ENCODE data around the gene CDH19. TPM values are rescaled to one million over a fixed set of nuclear protein-coding genes. Genes with fewer than 3 reads are reported as not detected.
A peak's percentile ranks its signal among the peaks of the same experiment; 100 is the strongest.
"Not testable (repeated sequence)": the region's sequence is repeated elsewhere in the genome, so short reads cannot be mapped to it uniquely, and the experiment has no call there.

Gene CDH19
- total RNA-seq, 1 donor from 2014 or later = 18.4 TPM

DNA sequence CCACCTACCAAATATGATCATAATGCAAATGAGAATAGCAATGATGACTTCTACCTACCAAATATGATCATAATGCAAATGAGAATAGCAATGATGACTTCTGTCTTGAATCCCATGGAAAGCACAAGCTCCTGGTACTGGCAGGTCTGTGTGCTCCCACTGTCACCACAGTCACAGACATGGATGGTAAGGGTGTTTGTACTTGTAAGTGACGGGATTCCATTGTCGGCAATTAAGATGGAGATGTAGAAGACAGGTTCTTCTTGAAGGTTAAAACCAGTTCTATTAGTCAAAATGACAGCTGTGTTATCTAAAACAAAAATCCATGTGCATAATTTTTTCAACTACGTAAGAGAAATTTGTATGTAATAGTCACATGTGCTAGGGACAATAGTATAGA lies 95.0 kb downstream of the CDH19 start:
- intact Hi-C loops (cut with DNase I) = no loop called here
- DNase-seq = no peak
- no peak for ATAC-seq (ENCODE audit: poor library complexity)

DNA sequence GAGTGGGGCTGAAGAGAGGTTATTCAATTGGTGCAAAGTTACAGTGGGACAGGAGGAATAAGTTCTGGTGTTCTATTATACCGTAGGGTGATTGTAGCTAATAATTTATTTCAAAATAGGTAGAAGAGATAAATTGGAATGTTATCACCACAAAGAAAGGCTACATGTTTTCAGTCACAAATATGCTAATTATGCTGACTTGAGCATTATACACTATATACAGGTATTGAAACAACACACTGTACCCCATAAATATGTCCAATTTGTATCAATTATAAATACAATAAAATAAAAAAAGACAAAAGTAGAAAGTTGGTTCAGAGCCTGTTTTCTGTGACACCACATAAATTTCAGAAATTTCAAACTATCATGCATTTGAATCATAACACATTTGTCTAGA lies 97.7 kb downstream of the CDH19 start:
- no peak for ATAC-seq (ENCODE audit: poor library complexity)
- intact Hi-C loops (cut with DNase I) = no loop called here
- DNase-seq = no peak

- no peak for ATAC-seq (ENCODE audit: poor library complexity)
- intact Hi-C loops (cut with DNase I) = no loop called here
- no peak for DNase-seq
These were observed 106.5 kb downstream of the CDH19 start for GRCh38 chr18:66497351-66497750.

DNA sequence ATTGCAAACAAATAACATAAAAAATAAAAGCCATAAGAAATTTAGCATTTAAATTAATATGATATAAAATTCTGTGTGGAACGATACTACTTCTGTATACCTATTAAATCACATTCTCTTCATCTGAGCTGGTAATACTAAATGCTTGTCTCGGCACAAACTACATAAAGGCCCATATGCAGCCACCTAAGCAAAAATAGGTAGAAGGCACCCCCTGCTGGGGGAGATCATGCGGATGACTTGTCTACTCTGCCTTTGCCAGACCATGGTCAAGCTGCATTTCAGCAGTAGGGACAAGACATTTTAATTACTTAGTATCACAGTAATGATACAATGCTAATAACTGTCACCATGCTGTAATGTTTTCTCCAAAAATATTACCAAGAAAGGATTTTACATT lies 108.0 kb downstream of the CDH19 start:
- peak; percentile 44 for DNase-seq
- peak; percentile 51 for ATAC-seq (ENCODE audit: poor library complexity)
- intact Hi-C loops (cut with DNase I) = no loop called here

GRCh38 chr18:66473882-66474281 lies 130.0 kb downstream of the CDH19 start:
- ATAC-seq (ENCODE audit: poor library complexity) (no peak), DNase-seq (no peak)
- intact Hi-C loops (cut with DNase I) = no loop called here

- ATAC-seq (ENCODE audit: poor library complexity); DNase-seq; intact Hi-C loops (cut with DNase I): not testable (repeated sequence)
These were observed 137.7 kb downstream of the CDH19 start for GRCh38 chr18:66466184-66466583.

DNA sequence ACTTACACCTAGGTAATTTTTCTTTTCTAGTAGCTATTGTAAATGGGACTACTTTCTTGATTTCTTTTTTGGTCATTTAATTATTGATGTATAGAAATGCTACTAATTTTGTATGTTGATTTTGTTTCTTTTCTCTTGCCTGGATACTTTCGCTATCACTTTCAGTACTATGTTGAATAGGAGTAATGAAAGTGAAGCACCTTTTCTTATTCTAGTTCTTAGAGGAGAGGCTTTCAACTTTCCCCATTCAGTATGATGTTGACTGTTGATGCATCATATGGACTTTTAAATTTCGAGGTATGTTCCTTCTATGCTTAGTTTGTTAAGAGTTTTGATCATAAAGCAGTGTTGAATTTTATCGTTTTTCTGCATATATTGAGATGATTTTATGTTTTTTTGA lies 142.5 kb downstream of the CDH19 start:
- DNase-seq = no peak

GRCh38 chr18:66457245-66457644 lies 146.6 kb downstream of the CDH19 start:
- intact Hi-C loops (cut with DNase I) = no loop called here
- ATAC-seq (ENCODE audit: poor library complexity) (no peak), DNase-seq (no peak)

More for the DNA sequence above, 142.5 kb downstream of the CDH19 start:
- intact Hi-C loops (cut with DNase I) = no loop called here
- no peak for ATAC-seq (ENCODE audit: poor library complexity)
